ENCODE measurements around the gene RXFP3. TPM values are rescaled to one million over a fixed set of nuclear protein-coding genes. Genes with fewer than 3 reads are reported as not detected.
"Not testable (repeated sequence)": the region's sequence is repeated elsewhere in the genome, so short reads cannot be mapped to it uniquely, and the experiment has no call there.

Gene RXFP3
- total and polyA plus RNA-seq, 2 donors (not counting 1 experiment from before 2014, with no cell fraction given): not detected

- peaks cover 14% of the 10 kb centered on the region for H3K27me3 Mint-ChIP-seq
- ATAC-seq (ENCODE audit: low read depth): no peak
- POLR2A ChIA-PET: no interaction called here
- no peaks in the 10 kb centered on the region for H4K20me1 ChIP-seq (ENCODE audit: control insufficient read depth, insufficient read depth, low read length, poor library complexity, severe bottlenecking)
- CTCF ChIA-PET: no interaction called here
- no peaks in the 10 kb centered on the region for H3K4me1 ChIP-seq (ENCODE audit: control insufficient read depth in 2 of 2, insufficient read depth in 2 of 2, low read length in 2 of 2)
- no peaks in the 10 kb centered on the region for H3K36me3 ChIP-seq (replicated peaks in 1 of 2; ENCODE audit: control extremely low read depth in 1 of 2, control insufficient read depth in 1 of 2, extremely low read depth in 1 of 2, insufficient read depth in 2 of 2, low read length in 1 of 2)
- H3K27me3 ChIP-seq (replicated peaks in 1 of 4; ENCODE audit: control extremely low read depth in 1 of 4, control insufficient read depth in 3 of 4, insufficient read depth in 4 of 4, low read length in 3 of 4): no peaks in the 10 kb centered on the region
- no peak overlapping the region for H3K4me2 ChIP-seq (replicated peaks; ENCODE audit: low read depth, low read length, poor library complexity, severe bottlenecking)
- no peak for DNase-seq
- no peaks in the 10 kb centered on the region for H3K4me1 Mint-ChIP-seq
- H3K27ac ChIP-seq (ENCODE audit: low read length in 2 of 2): no peak overlapping the region
- H3K4me3 ChIP-seq (ENCODE audit: control extremely low read depth in 1 of 5, extremely low read depth in 1 of 5, insufficient read depth in 1 of 5, low read depth in 2 of 5, low read length in 4 of 5): no peak overlapping the region
- intact Hi-C loops (cut with micrococcal nuclease): no loop called here
- TF ChIP-seq CTCF (IDR thresholded peaks at IDR 0.05) (no peak), EZH2 (IDR thresholded peaks at IDR 0.05; ENCODE audit: borderline replicate concordance, insufficient read depth, low read depth, low read length, poor library complexity, severe bottlenecking) (no peak)
- no peak overlapping the region for H2AFZ ChIP-seq (ENCODE audit: insufficient read depth, low read depth, low read length, poor library complexity, severe bottlenecking)
- no peak overlapping the region for H3K9ac ChIP-seq (ENCODE audit: low read length)
- H3K9me3 ChIP-seq (ENCODE audit: control extremely low read depth in 1 of 3, control insufficient read depth in 2 of 3, insufficient read depth in 1 of 3, low read length in 2 of 3): peaks cover 1 to 21% (median 20%) of the 10 kb centered on the region in 3 donors
- H3K27ac Mint-ChIP-seq: no peak overlapping the region
- 67% methylated on average over 1 of the region's 2 CpGs for WGBS (ENCODE audit: insufficient coverage)
- H3K4me3 Mint-ChIP-seq: no peak overlapping the region
- no peaks in the 10 kb centered on the region for H3K79me2 ChIP-seq (ENCODE audit: control insufficient read depth, insufficient read depth, low read length)
- H3K9me3 Mint-ChIP-seq (ENCODE audit: insufficient read depth): peaks cover 16% of the 10 kb centered on the region
These were observed 33.1 kb upstream of the RXFP3 start for GRCh38 chr5:33903118-33903517.

- H3K4me3 ChIP-seq (ENCODE audit: control extremely low read depth in 1 of 5, extremely low read depth in 1 of 5, insufficient read depth in 1 of 5, low read depth in 2 of 5, low read length in 4 of 5): no peak overlapping the region
- ATAC-seq (ENCODE audit: low read depth) (no peak), DNase-seq (no peak)
- no peak overlapping the region for H2AFZ ChIP-seq (ENCODE audit: insufficient read depth, low read depth, low read length, poor library complexity, severe bottlenecking)
- H3K9me3 ChIP-seq (ENCODE audit: control extremely low read depth in 1 of 3, control insufficient read depth in 2 of 3, insufficient read depth in 1 of 3, low read length in 2 of 3): peaks cover 1 to 23% (median 21%) of the 10 kb centered on the region in 3 donors
- no peak overlapping the region for H3K27ac Mint-ChIP-seq
- TF ChIP-seq EZH2 (IDR thresholded peaks at IDR 0.05; ENCODE audit: borderline replicate concordance, insufficient read depth, low read depth, low read length, poor library complexity, severe bottlenecking) (no peak), CTCF (IDR thresholded peaks at IDR 0.05) (no peak)
- intact Hi-C loops (cut with micrococcal nuclease): no loop called here
- POLR2A ChIA-PET: no interaction called here
- no peaks in the 10 kb centered on the region for H3K36me3 ChIP-seq (replicated peaks in 1 of 2; ENCODE audit: control extremely low read depth in 1 of 2, control insufficient read depth in 1 of 2, extremely low read depth in 1 of 2, insufficient read depth in 2 of 2, low read length in 1 of 2)
- CTCF ChIA-PET: no interaction called here
- H3K27me3 Mint-ChIP-seq: peaks cover 7% of the 10 kb centered on the region
- no peaks in the 10 kb centered on the region for H3K79me2 ChIP-seq (ENCODE audit: control insufficient read depth, insufficient read depth, low read length)
- no peak overlapping the region for H3K9ac ChIP-seq (ENCODE audit: low read length)
- no peak overlapping the region for H3K4me3 Mint-ChIP-seq
- no peaks in the 10 kb centered on the region for H3K27me3 ChIP-seq (replicated peaks in 1 of 4; ENCODE audit: control extremely low read depth in 1 of 4, control insufficient read depth in 3 of 4, insufficient read depth in 4 of 4, low read length in 3 of 4)
- no CpG with 5 or more reads among the region's 1 CpG for WGBS (ENCODE audit: insufficient coverage)
- H3K4me1 ChIP-seq (ENCODE audit: control insufficient read depth in 2 of 2, insufficient read depth in 2 of 2, low read length in 2 of 2): no peaks in the 10 kb centered on the region
- no peaks in the 10 kb centered on the region for H4K20me1 ChIP-seq (ENCODE audit: control insufficient read depth, insufficient read depth, low read length, poor library complexity, severe bottlenecking)
- H3K9me3 Mint-ChIP-seq (ENCODE audit: insufficient read depth): peaks cover 18% of the 10 kb centered on the region
- no peak overlapping the region for H3K4me2 ChIP-seq (replicated peaks; ENCODE audit: low read depth, low read length, poor library complexity, severe bottlenecking)
- H3K4me1 Mint-ChIP-seq: no peaks in the 10 kb centered on the region
- no peak overlapping the region for H3K27ac ChIP-seq (ENCODE audit: low read length in 2 of 2)
These were observed 30.8 kb upstream of the RXFP3 start for GRCh38 chr5:33905381-33905780.

GRCh38 chr5:33906248-33906647 lies 29.9 kb upstream of the RXFP3 start:
- H3K9me3 Mint-ChIP-seq (ENCODE audit: insufficient read depth): peaks cover 18% of the 10 kb centered on the region
- H3K4me1 ChIP-seq (ENCODE audit: control insufficient read depth in 2 of 2, insufficient read depth in 2 of 2, low read length in 2 of 2); H3K4me1 Mint-ChIP-seq; H3K27me3 Mint-ChIP-seq; H3K4me3 Mint-ChIP-seq; POLR2A ChIA-PET; H4K20me1 ChIP-seq (ENCODE audit: control insufficient read depth, insufficient read depth, low read length, poor library complexity, severe bottlenecking); H3K4me2 ChIP-seq (replicated peaks; ENCODE audit: low read depth, low read length, poor library complexity, severe bottlenecking); H3K27me3 ChIP-seq (replicated peaks in 1 of 4; ENCODE audit: control extremely low read depth in 1 of 4, control insufficient read depth in 3 of 4, insufficient read depth in 4 of 4, low read length in 3 of 4); H3K27ac Mint-ChIP-seq; H3K9ac ChIP-seq (ENCODE audit: low read length); CTCF ChIA-PET; DNase-seq; ATAC-seq (ENCODE audit: low read depth); H3K36me3 ChIP-seq (replicated peaks in 1 of 2; ENCODE audit: control extremely low read depth in 1 of 2, control insufficient read depth in 1 of 2, extremely low read depth in 1 of 2, insufficient read depth in 2 of 2, low read length in 1 of 2); H2AFZ ChIP-seq (ENCODE audit: insufficient read depth, low read depth, low read length, poor library complexity, severe bottlenecking); intact Hi-C loops (cut with micrococcal nuclease); H3K4me3 ChIP-seq (ENCODE audit: control extremely low read depth in 1 of 5, extremely low read depth in 1 of 5, insufficient read depth in 1 of 5, low read depth in 2 of 5, low read length in 4 of 5); H3K27ac ChIP-seq (ENCODE audit: low read length in 2 of 2); H3K79me2 ChIP-seq (ENCODE audit: control insufficient read depth, insufficient read depth, low read length): not testable (repeated sequence)
- 100% methylated on average over 3 of the region's 7 CpGs for WGBS (ENCODE audit: insufficient coverage)
- H3K9me3 ChIP-seq (ENCODE audit: control extremely low read depth in 1 of 3, control insufficient read depth in 2 of 3, insufficient read depth in 1 of 3, low read length in 2 of 3): peaks cover 1 to 23% (median 21%) of the 10 kb centered on the region in 3 donors

Measured in B cell (primary cell).